ENCODE data around the gene LAMB4. TPM values are rescaled to one million over a fixed set of nuclear protein-coding genes. Genes with fewer than 3 reads are reported as not detected.

Gene LAMB4
- total and polyA plus RNA-seq, 2 donors (not counting 1 experiment from before 2014, with no cell fraction given), result 0.17 to 0.57 TPM

DNA sequence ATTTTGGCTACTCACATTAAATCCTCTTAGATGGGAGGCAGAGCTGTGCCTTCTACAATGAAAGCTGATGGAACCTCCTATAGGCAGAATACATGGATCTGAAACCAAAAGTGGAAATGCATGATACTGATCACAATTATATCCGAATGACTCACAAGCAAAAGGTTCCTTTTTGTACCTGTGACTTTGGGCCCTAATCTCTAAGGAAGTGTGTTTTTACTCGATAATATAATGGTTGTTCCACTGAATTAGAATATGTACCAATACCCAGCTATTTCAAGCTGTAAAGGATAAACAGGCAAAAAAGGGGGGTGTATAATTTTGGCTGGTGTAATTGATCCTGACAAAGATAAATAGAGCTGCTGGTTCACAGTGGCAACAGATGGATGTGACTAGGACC, 109.6 kb downstream of the LAMB4 start:
- no peak for DNase-seq (ENCODE audit: low read depth in 2 of 2)
- H2AFZ ChIP-seq (ENCODE audit: low read length), result no peak overlapping the region
- H3K4me2 ChIP-seq (ENCODE audit: extremely low read depth, insufficient read depth, low read length), result no peak overlapping the region
- H3K36me3 ChIP-seq (ENCODE audit: control insufficient read depth, insufficient read depth, low read length), result no peaks in the 10 kb centered on the region
- H4K20me1 ChIP-seq (ENCODE audit: control insufficient read depth, extremely low read depth, insufficient read depth, low read length), result no peaks in the 10 kb centered on the region
- H3K27ac ChIP-seq (ENCODE audit: insufficient read depth, low read length), result no peak overlapping the region
- peaks cover 6% of the 10 kb centered on the region for H3K4me1 ChIP-seq (ENCODE audit: control insufficient read depth, extremely low read depth, insufficient read depth, low read length)
- H3K9ac ChIP-seq (ENCODE audit: insufficient read depth, low read length), result no peak overlapping the region
- no peaks in the 10 kb centered on the region for H3K9me3 ChIP-seq (ENCODE audit: control insufficient read depth, insufficient read depth, low read depth, low read length)
- TF ChIP-seq, protein P1, sequence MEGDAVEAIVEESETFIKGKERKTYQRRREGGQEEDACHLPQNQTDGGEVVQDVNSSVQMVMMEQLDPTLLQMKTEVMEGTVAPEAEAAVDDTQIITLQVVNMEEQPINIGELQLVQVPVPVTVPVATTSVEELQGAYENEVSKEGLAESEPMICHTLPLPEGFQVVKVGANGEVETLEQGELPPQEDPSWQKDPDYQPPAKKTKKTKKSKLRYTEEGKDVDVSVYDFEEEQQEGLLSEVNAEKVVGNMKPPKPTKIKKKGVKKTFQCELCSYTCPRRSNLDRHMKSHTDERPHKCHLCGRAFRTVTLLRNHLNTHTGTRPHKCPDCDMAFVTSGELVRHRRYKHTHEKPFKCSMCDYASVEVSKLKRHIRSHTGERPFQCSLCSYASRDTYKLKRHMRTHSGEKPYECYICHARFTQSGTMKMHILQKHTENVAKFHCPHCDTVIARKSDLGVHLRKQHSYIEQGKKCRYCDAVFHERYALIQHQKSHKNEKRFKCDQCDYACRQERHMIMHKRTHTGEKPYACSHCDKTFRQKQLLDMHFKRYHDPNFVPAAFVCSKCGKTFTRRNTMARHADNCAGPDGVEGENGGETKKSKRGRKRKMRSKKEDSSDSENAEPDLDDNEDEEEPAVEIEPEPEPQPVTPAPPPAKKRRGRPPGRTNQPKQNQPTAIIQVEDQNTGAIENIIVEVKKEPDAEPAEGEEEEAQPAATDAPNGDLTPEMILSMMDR (conservative IDR thresholded peaks at IDR 0.05 in 1 of 2, IDR thresholded peaks at IDR 0.05 in 1 of 2; ENCODE audit: low read depth in 1 of 2, low read length in 2 of 2), result no peak
- TF ChIP-seq EZH2 (IDR thresholded peaks at IDR 0.05; ENCODE audit: low read length, missing control alignments), result no peak
- no peak overlapping the region for H3K4me3 ChIP-seq (replicated peaks in 1 of 4; ENCODE audit: control extremely low read depth in 1 of 4, insufficient read depth in 1 of 4, low read depth in 3 of 4, low read length in 4 of 4)
- no peaks in the 10 kb centered on the region for H3K79me2 ChIP-seq (ENCODE audit: control insufficient read depth, insufficient read depth, low read length)
- no peaks in the 10 kb centered on the region for H3K27me3 ChIP-seq (ENCODE audit: control insufficient read depth, insufficient read depth, low read length)

DNA sequence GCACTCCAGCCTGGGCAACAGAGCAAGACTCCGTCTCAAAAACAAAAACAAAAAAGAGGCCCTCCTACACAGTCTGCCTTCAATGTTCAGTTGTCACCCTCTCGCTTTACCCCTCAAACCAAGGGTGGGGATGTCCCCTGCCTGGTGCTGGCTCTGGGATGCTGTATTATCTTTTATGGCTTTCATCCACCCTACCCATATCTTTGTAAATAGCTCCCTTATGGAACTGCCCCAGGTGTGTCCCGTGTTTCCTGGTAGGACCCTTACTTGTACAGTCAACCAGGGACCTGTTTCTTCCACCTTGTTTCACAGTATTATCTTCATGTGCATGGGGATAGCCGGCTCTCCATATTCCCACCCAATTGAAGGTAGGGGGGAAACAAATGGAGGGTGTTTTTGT, 111.5 kb downstream of the LAMB4 start:
- TF ChIP-seq, protein P1 (conservative IDR thresholded peaks at IDR 0.05 in 1 of 2, IDR thresholded peaks at IDR 0.05 in 1 of 2; ENCODE audit: low read depth in 1 of 2, low read length in 2 of 2), result no peak
- no peak for TF ChIP-seq EZH2 (IDR thresholded peaks at IDR 0.05; ENCODE audit: low read length, missing control alignments)
- peaks cover 10% of the 10 kb centered on the region for H3K4me1 ChIP-seq (ENCODE audit: control insufficient read depth, extremely low read depth, insufficient read depth, low read length)
- no peak overlapping the region for H3K4me3 ChIP-seq (replicated peaks in 1 of 4; ENCODE audit: control extremely low read depth in 1 of 4, insufficient read depth in 1 of 4, low read depth in 3 of 4, low read length in 4 of 4)
- no peaks in the 10 kb centered on the region for H3K9me3 ChIP-seq (ENCODE audit: control insufficient read depth, insufficient read depth, low read depth, low read length)
- no peak overlapping the region for H3K9ac ChIP-seq (ENCODE audit: insufficient read depth, low read length)
- H3K4me2 ChIP-seq (ENCODE audit: extremely low read depth, insufficient read depth, low read length), result no peak overlapping the region
- no peak overlapping the region for H2AFZ ChIP-seq (ENCODE audit: low read length)
- no peak overlapping the region for H3K27ac ChIP-seq (ENCODE audit: insufficient read depth, low read length)
- H4K20me1 ChIP-seq (ENCODE audit: control insufficient read depth, extremely low read depth, insufficient read depth, low read length), result no peaks in the 10 kb centered on the region
- H3K27me3 ChIP-seq (ENCODE audit: control insufficient read depth, insufficient read depth, low read length), result no peaks in the 10 kb centered on the region
- H3K79me2 ChIP-seq (ENCODE audit: control insufficient read depth, insufficient read depth, low read length), result no peaks in the 10 kb centered on the region
- DNase-seq (ENCODE audit: low read depth in 2 of 2), result no peak
- H3K36me3 ChIP-seq (ENCODE audit: control insufficient read depth, insufficient read depth, low read length), result no peaks in the 10 kb centered on the region

DNA sequence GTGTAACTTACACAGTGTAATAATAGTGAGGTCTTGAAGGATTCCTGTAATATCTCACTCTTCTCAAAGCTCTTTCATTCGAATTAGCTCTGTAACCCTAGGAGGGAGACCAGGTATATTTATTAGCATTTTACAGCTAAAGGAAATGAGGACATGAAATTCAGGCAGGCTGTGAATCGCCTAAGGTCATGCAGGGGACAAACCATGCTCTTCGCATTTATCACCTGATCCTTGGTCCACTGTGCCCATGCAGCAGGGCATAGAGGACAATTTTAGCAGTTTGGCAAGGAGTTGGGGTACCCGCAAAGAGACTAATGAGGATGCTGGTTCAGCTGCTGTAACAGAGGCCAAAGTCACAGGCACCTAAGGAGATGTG, 112.4 kb downstream of the LAMB4 start:
- TF ChIP-seq, protein P1 (conservative IDR thresholded peaks at IDR 0.05 in 1 of 2, IDR thresholded peaks at IDR 0.05 in 1 of 2; ENCODE audit: low read depth in 1 of 2, low read length in 2 of 2), result no peak
- no peak for TF ChIP-seq EZH2 (IDR thresholded peaks at IDR 0.05; ENCODE audit: low read length, missing control alignments)
- peaks cover 10% of the 10 kb centered on the region for H3K4me1 ChIP-seq (ENCODE audit: control insufficient read depth, extremely low read depth, insufficient read depth, low read length)
- H3K4me3 ChIP-seq (replicated peaks in 1 of 4; ENCODE audit: control extremely low read depth in 1 of 4, insufficient read depth in 1 of 4, low read depth in 3 of 4, low read length in 4 of 4), result no peak overlapping the region
- no peak overlapping the region for H3K27ac ChIP-seq (ENCODE audit: insufficient read depth, low read length)
- H3K4me2 ChIP-seq (ENCODE audit: extremely low read depth, insufficient read depth, low read length), result no peak overlapping the region
- H3K9ac ChIP-seq (ENCODE audit: insufficient read depth, low read length), result no peak overlapping the region
- no peaks in the 10 kb centered on the region for H3K79me2 ChIP-seq (ENCODE audit: control insufficient read depth, insufficient read depth, low read length)
- no peak for DNase-seq (ENCODE audit: low read depth in 2 of 2)
- H2AFZ ChIP-seq (ENCODE audit: low read length), result no peak overlapping the region
- H3K9me3 ChIP-seq (ENCODE audit: control insufficient read depth, insufficient read depth, low read depth, low read length), result no peaks in the 10 kb centered on the region
- H3K27me3 ChIP-seq (ENCODE audit: control insufficient read depth, insufficient read depth, low read length), result no peaks in the 10 kb centered on the region
- no peaks in the 10 kb centered on the region for H3K36me3 ChIP-seq (ENCODE audit: control insufficient read depth, insufficient read depth, low read length)
- no peaks in the 10 kb centered on the region for H4K20me1 ChIP-seq (ENCODE audit: control insufficient read depth, extremely low read depth, insufficient read depth, low read length)
